HG02970 (cell line): ENCODE results near the gene CHST14.

Experiments used
- ATAC-seq: cut with Tn5 transposase; IDR thresholded peaks from one replicate; pipeline ENCODE4 v1.9.1; 2021; ENCODE audit warnings: mild to moderate bottlenecking, moderate library complexity, moderate number of reproducible peaks; ENCODE audit not compliant: unreplicated experiment, low FRiP score

The CHST14 gene

GRCh38 chr15:40470423-40471104 lies at the start of gene CHST14:
Gene CHST14, plus strand, starts transcription at chr15:40470984. Its CDS starts 230 bp downstream, at chr15:40471214.
- no peak for ATAC-seq

- ATAC-seq: no peak
Measured at GRCh38 chr15:40421246-40422157, 49.3 kb upstream of the CHST14 start.

- no peak for ATAC-seq
Measured at GRCh38 chr15:40424483-40425115, 46.2 kb upstream of the CHST14 start.

- no peak for ATAC-seq
Measured at GRCh38 chr15:40425681-40426080, 45.1 kb upstream of the CHST14 start.

GRCh38 chr15:40427188-40427587 lies 43.6 kb upstream of the CHST14 start:
- no peak for ATAC-seq

GRCh38 chr15:40428185-40428584 lies 42.6 kb upstream of the CHST14 start:
- no peak for ATAC-seq

- no peak for ATAC-seq
Measured at GRCh38 chr15:40429068-40429710, 41.6 kb upstream of the CHST14 start.

GRCh38 chr15:40430271-40430805 lies 40.4 kb upstream of the CHST14 start:
- no peak for ATAC-seq

GRCh38 chr15:40435023-40435709 lies 35.6 kb upstream of the CHST14 start:
- ATAC-seq: no peak

GRCh38 chr15:40435710-40436089 lies 35.1 kb upstream of the CHST14 start:
- no peak for ATAC-seq

- ATAC-seq: no peak
Measured at GRCh38 chr15:40436116-40436891, 34.5 kb upstream of the CHST14 start.

- no peak for ATAC-seq
Measured at GRCh38 chr15:40436892-40437751, 33.7 kb upstream of the CHST14 start.

- ATAC-seq: no peak
Measured at GRCh38 chr15:40437752-40438687, 32.8 kb upstream of the CHST14 start.

- ATAC-seq: no peak
Measured at GRCh38 chr15:40438712-40439111, 32.1 kb upstream of the CHST14 start.

- ATAC-seq: no peak
Measured at GRCh38 chr15:40439461-40439959, 31.3 kb upstream of the CHST14 start.

GRCh38 chr15:40439960-40440742 lies 30.6 kb upstream of the CHST14 start:
- ATAC-seq: no peak
